GM12878 (cell line): Measurements from ENCODE around the gene CNTN6.

Source experiments
- CHD4 ChIP-seq: fragments of 200-600 bp; sonication (generic); IDR thresholded peaks from 2 replicates; pipeline ENCODE4 v1.6.1; 2016; ENCODE audit warnings: mild to moderate bottlenecking
- EP300 ChIP-seq, 2 experiments: fragments of 150-350 bp in 1 of 2; IDR thresholded peaks; 2 replicates each; pipeline ENCODE4 v1.6.1; 2011 to 2012; ENCODE audit warnings: low read depth in 2 of 2, low read length in 2 of 2, borderline replicate concordance in 1 of 2, improper control_type of control experiment in 1 of 2, inconsistent platforms in 1 of 2; ENCODE audit not compliant: control insufficient read depth in 1 of 2
- PAX8 ChIP-seq: fragments of 450-650 bp; IDR thresholded peaks from 2 replicates; pipeline ENCODE4 v1.6.1; 2017; ENCODE audit warnings: mild to moderate bottlenecking, moderate library complexity
- POLR2A ChIP-seq: IDR thresholded peaks from 2 replicates; pipeline ENCODE4 v1.6.1; 2011; ENCODE audit warnings: low read depth, mild to moderate bottlenecking, low read length
- TF ChIP-seq, protein P1 (sequence below), 3 experiments: IDR thresholded peaks in 2 of 3; conservative IDR thresholded peaks in 1 of 3; 2 replicates each; pipeline ENCODE4 v1.5.1; 2011; ENCODE audit warnings: low read depth in 3 of 3, low read length in 3 of 3, mild to moderate bottlenecking in 3 of 3, control low read depth in 2 of 3, moderate library complexity in 2 of 3, inconsistent platforms in 1 of 3, mixed read lengths in 1 of 3; ENCODE audit not compliant: control insufficient read depth in 2 of 3, insufficient read depth in 1 of 3; ENCODE audit errors: extremely low read depth in 1 of 3

DNA sequence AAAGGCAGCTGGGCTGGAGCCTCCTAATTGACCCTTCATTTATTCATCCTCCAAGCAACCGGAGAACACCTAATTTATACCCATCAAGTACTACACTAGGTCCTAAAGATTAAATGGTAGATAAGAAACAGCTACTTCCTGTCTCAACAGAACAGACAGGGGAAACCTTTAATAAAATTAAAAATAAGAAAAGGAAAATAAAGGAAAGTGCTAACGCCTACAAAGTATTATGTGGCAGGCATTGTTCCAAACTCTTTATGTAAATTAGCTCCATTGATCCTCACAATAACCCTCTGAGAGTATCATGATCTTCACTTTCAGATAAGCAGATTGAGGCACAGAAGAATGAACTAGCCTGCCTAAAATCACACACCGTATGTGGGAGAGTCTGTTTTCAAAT, 139.5 kb downstream of the CNTN6 start:
- TF ChIP-seq POLR2A = no peak
- TF ChIP-seq CHD4 = no peak
- TF ChIP-seq, protein P1, sequence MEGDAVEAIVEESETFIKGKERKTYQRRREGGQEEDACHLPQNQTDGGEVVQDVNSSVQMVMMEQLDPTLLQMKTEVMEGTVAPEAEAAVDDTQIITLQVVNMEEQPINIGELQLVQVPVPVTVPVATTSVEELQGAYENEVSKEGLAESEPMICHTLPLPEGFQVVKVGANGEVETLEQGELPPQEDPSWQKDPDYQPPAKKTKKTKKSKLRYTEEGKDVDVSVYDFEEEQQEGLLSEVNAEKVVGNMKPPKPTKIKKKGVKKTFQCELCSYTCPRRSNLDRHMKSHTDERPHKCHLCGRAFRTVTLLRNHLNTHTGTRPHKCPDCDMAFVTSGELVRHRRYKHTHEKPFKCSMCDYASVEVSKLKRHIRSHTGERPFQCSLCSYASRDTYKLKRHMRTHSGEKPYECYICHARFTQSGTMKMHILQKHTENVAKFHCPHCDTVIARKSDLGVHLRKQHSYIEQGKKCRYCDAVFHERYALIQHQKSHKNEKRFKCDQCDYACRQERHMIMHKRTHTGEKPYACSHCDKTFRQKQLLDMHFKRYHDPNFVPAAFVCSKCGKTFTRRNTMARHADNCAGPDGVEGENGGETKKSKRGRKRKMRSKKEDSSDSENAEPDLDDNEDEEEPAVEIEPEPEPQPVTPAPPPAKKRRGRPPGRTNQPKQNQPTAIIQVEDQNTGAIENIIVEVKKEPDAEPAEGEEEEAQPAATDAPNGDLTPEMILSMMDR (IDR thresholded peaks at IDR 0.05 in 2 of 3, conservative IDR thresholded peaks at IDR 0.05 in 1 of 3; ENCODE audit: control insufficient read depth in 2 of 3, extremely low read depth in 1 of 3, insufficient read depth in 1 of 3, low read depth in 3 of 3, low read length in 3 of 3) = no peak
- no peak for TF ChIP-seq PAX8
- TF ChIP-seq EP300 (IDR thresholded peaks at IDR 0.05; ENCODE audit: borderline replicate concordance in 1 of 2, control insufficient read depth in 1 of 2, low read depth in 2 of 2, low read length in 2 of 2) = no peak
